A549 (cell line): ENCODE results near the gene CCDC66. TPM values are rescaled to one million over a fixed set of nuclear protein-coding genes. Genes with fewer than 3 reads are reported as not detected.
A peak's percentile ranks its signal among the peaks of the same experiment; 100 is the strongest.
"Not testable (repeated sequence)": the region's sequence is repeated elsewhere in the genome, so short reads cannot be mapped to it uniquely, and the experiment has no call there.

Source experiments
- ATAC-seq, 2 experiments: fragments of 200-7000 bp in 1 of 2; fragments of >200 bp in 1 of 2; cut with Nextera tagmentation in 1 of 2; cut with Tn5 transposase in 1 of 2; 3 replicates each; pipeline versions ENCODE4 v1.8.0 to v1.9.1; 2018 to 2020; ENCODE audit warnings: mild to moderate bottlenecking in 1 of 2, moderate library complexity in 1 of 2
- CTCF ChIA-PET: fragments of 300-600 bp; sonication (Branson Sonifier 250); formaldehyde crosslinking; extraction: SDS; loops from one replicate; lab custom pipeline; 2021; ENCODE audit warnings: antibody characterized with exemption, inconsistent platforms; lab: Yijun Ruan, JAX
- POLR2A ChIA-PET: fragments of 350-600 bp; formaldehyde crosslinking; extraction: SDS; loops from one replicate; lab custom pipeline; 2021; ENCODE audit warnings: antibody characterized with exemption, inconsistent platforms; lab: Yijun Ruan, JAX
- DNase-seq, 2 experiments: peaks; one replicate each; pipeline versions ENCODE4 v3.0.0 to v3.0.0-alpha.2; 2011 to 2016; ENCODE audit warnings: low read depth in 1 of 2, low spot score in 1 of 2
- FAIRE-seq: peaks from 2 replicates; lab custom pipeline; 2011; peaks lifted over from hg19 to GRCh38; lab: Jason Lieb, UNC
- H3K27ac ChIP-seq, 2 experiments: fragments of >200 bp; sonication (Bioruptor Twin); formaldehyde crosslinking; 3 replicates each; pipeline ENCODE4 v1.5.1; 2016 to 2017
- H3K4me1 ChIP-seq: fragments of >200 bp; sonication (Bioruptor Twin); formaldehyde crosslinking; 3 replicates; pipeline ENCODE4 v1.6.1; 2016
- H3K4me2 ChIP-seq: fragments of >200 bp; sonication (Bioruptor Twin); formaldehyde crosslinking; 3 replicates; pipeline ENCODE4 v1.6.1; 2016
- H3K4me3 ChIP-seq: fragments of >200 bp; sonication (Bioruptor Twin); formaldehyde crosslinking; 3 replicates; pipeline ENCODE4 v1.5.1; 2016
- H3K9me3 ChIP-seq: fragments of >200 bp; sonication (Bioruptor Twin); formaldehyde crosslinking; 3 replicates; pipeline ENCODE4 v1.6.1; 2016
- BHLHE40 ChIP-seq: IDR thresholded peaks from 2 replicates; pipeline ENCODE4 v1.6.1; 2012; ENCODE audit warnings: low read depth, low read length, inconsistent platforms
- CBX8 ChIP-seq: fragments of 200-600 bp; sonication (generic); IDR thresholded peaks from 2 replicates; pipeline ENCODE4 v1.6.1; 2016
- CHD2 ChIP-seq: fragments of 150-350 bp; IDR thresholded peaks from 2 replicates; pipeline ENCODE4 v1.6.1; 2014; ENCODE audit warnings: low read length; ENCODE audit not compliant: partially characterized antibody
- CHD4 ChIP-seq: fragments of 200-600 bp; sonication (generic); IDR thresholded peaks from 2 replicates; pipeline ENCODE4 v1.6.1; 2016; ENCODE audit warnings: antibody characterized with exemption, mild to moderate bottlenecking, borderline replicate concordance
- EHF ChIP-seq: fragments of 250-450 bp; sonication (Bioruptor Pico); IDR thresholded peaks from 2 replicates; pipeline ENCODE4 v1.5.0; 2020; ENCODE audit warnings: mild to moderate bottlenecking
- EHMT2 ChIP-seq: fragments of 200-600 bp; sonication (generic); IDR thresholded peaks from 2 replicates; pipeline ENCODE4 v1.6.1; 2016; ENCODE audit warnings: antibody characterized with exemption, low read depth, mild to moderate bottlenecking, moderate library complexity
- FOSB ChIP-seq: fragments of 250-450 bp; sonication (Bioruptor Pico); IDR thresholded peaks from 2 replicates; pipeline ENCODE4 v1.5.0; 2020; ENCODE audit warnings: mild to moderate bottlenecking, moderate library complexity
- HEYL ChIP-seq: fragments of 250-450 bp; sonication (Bioruptor Pico); IDR thresholded peaks from 2 replicates; pipeline ENCODE4 v1.8.0; 2021; ENCODE audit warnings: mild to moderate bottlenecking, moderate library complexity
- HOXA7 ChIP-seq: fragments of 250-450 bp; sonication (Bioruptor Pico); IDR thresholded peaks from 2 replicates; pipeline ENCODE4 v1.5.0; 2020; ENCODE audit warnings: mild to moderate bottlenecking, moderate library complexity
- HOXB13 ChIP-seq: fragments of 250-450 bp; sonication (Bioruptor Pico); IDR thresholded peaks from 2 replicates; pipeline ENCODE4 v1.5.0; 2020; ENCODE audit warnings: low read depth, mild to moderate bottlenecking, moderate library complexity
- JUN ChIP-seq, 2 experiments: fragments of >200 bp; sonication (Bioruptor Twin); formaldehyde crosslinking; IDR thresholded peaks; 2 replicates in 1 of 2; 3 replicates in 1 of 2; pipeline ENCODE4 v1.6.1; 2016 to 2017
- JUNB ChIP-seq: fragments of >200 bp; sonication (Bioruptor Twin); formaldehyde crosslinking; IDR thresholded peaks from 2 replicates; pipeline ENCODE4 v1.6.1; 2016
- KDM1A ChIP-seq: fragments of 200-600 bp; sonication (generic); IDR thresholded peaks from 2 replicates; pipeline ENCODE4 v1.6.1; 2016; ENCODE audit warnings: low read depth, mild to moderate bottlenecking
- KDM5A ChIP-seq: fragments of 200-600 bp; sonication (generic); IDR thresholded peaks from 2 replicates; pipeline ENCODE4 v1.6.1; 2016; ENCODE audit warnings: antibody characterized with exemption, mild to moderate bottlenecking
- MAFK ChIP-seq: fragments of 450-650 bp; IDR thresholded peaks from 2 replicates; pipeline ENCODE4 v1.6.1; 2014; ENCODE audit not compliant: partially characterized antibody
- MAZ ChIP-seq: fragments of 150-350 bp; IDR thresholded peaks from 2 replicates; pipeline ENCODE4 v1.6.1; 2014; ENCODE audit warnings: antibody characterized with exemption, low read depth, low read length, borderline replicate concordance
- PHF8 ChIP-seq: fragments of 200-600 bp; sonication (generic); IDR thresholded peaks from 2 replicates; pipeline ENCODE4 v1.6.1; 2016; ENCODE audit warnings: low read depth, mild to moderate bottlenecking, antibody characterized with exemption, moderate library complexity, borderline replicate concordance
- POLR2AphosphoS2 ChIP-seq: conservative IDR thresholded peaks from 2 replicates; pipeline ENCODE4 v1.6.1; 2012; ENCODE audit warnings: low read length, improper control_type of control experiment, inconsistent platforms
- RAD21 ChIP-seq, 2 experiments: fragments of >200 bp in 1 of 2; sonication (Bioruptor Twin) in 1 of 2; formaldehyde crosslinking in 1 of 2; IDR thresholded peaks in 1 of 2; conservative IDR thresholded peaks in 1 of 2; 2 replicates in 1 of 2; 3 replicates in 1 of 2; pipeline ENCODE4 v1.6.1; 2012 to 2018; ENCODE audit warnings: inconsistent platforms in 1 of 2
- RFX5 ChIP-seq: fragments of 450-650 bp; IDR thresholded peaks from 2 replicates; pipeline ENCODE4 v1.7.1; 2014; ENCODE audit warnings: antibody characterized with exemption, mild to moderate bottlenecking, moderate library complexity
- RNF2 ChIP-seq: fragments of 200-600 bp; sonication (generic); IDR thresholded peaks from 2 replicates; pipeline ENCODE4 v1.6.1; 2016; ENCODE audit warnings: low read depth, mild to moderate bottlenecking, antibody characterized with exemption, moderate library complexity, borderline replicate concordance
- SREBF2 ChIP-seq: fragments of 450-650 bp; IDR thresholded peaks from 2 replicates; pipeline ENCODE4 v1.6.1; 2014; ENCODE audit warnings: mild to moderate bottlenecking, moderate library complexity
- ZC3H11A ChIP-seq: fragments of 450-650 bp; IDR thresholded peaks from 2 replicates; pipeline ENCODE4 v1.6.1; 2014; ENCODE audit warnings: antibody characterized with exemption, mild to moderate bottlenecking
- ZFP36 ChIP-seq: fragments of 450-650 bp; IDR thresholded peaks from 2 replicates; pipeline ENCODE4 v1.6.1; 2014; ENCODE audit warnings: borderline replicate concordance; ENCODE audit not compliant: partially characterized antibody
- WGBS: methylation state at CpG from one replicate; pipeline ENCODE4 v1.1.6; 2017; ENCODE audit errors: missing lambda C conversion rate; 5-methylcytosine and 5-hydroxymethylcytosine counted together
- polyA plus RNA-seq, 4 experiments: library from polyadenylated mRNA; depleted of rRNA in 3 of 4; stranded (reverse); fragments of >200 nt; fragmentation: RNase III in 1 of 4; extraction: RNeasy Plus Mini Kit Qiagen cat#74134 plus additional on column Dnase treatment in 1 of 4; gene quantifications; 2 replicates in 3 of 4; 3 replicates in 1 of 4; pipeline ENCODE4 v1.2.3, GENCODE V29; 2011 to 2017
- TF ChIP-seq, protein P1 (sequence below): IDR thresholded peaks from 2 replicates; pipeline ENCODE4 v1.6.1; 2012
- TF ChIP-seq, protein P2 (sequence below): IDR thresholded peaks from 2 replicates; pipeline ENCODE4 v1.6.1; 2012
- TF ChIP-seq, protein P3 (sequence below): fragments of 200-600 bp; sonication (generic); IDR thresholded peaks from 2 replicates; pipeline ENCODE4 v1.6.1; 2016; ENCODE audit warnings: antibody characterized with exemption, mild to moderate bottlenecking, moderate library complexity
- TF ChIP-seq, protein P4 (sequence below): IDR thresholded peaks from 2 replicates; pipeline ENCODE4 v1.6.1; 2012; ENCODE audit warnings: low read depth, borderline replicate concordance

CCDC66 gene
- polyA plus RNA-seq, 2 of the 4 experiments (the other 2 are of a cell fraction), result 9.1 to 17.3 TPM

DNA sequence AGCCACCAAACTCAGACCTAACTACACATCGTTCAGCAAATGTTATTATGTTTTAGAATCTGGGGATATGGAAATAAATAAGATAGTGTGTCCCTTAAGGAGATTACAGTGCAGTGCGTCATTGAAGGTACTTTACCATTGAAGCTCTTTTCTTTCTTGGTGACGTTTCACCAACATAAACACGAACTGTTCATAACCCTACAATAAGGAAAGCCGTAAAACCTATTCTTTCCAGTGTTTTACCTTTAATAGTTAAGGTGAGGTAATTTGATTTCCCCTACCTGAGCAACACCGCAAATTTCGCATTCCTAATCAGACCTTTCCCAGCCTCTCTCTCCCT, 826 bp downstream of the CCDC66 start:
- H3K4me1 ChIP-seq, result peaks cover 13% of the 10 kb centered on the region; the same call in 2 of the 3 replicates
- peak overlapping the region; percentile 93 for H3K4me3 ChIP-seq
- H3K9me3 ChIP-seq, result no peaks in the 10 kb centered on the region
- H3K4me2 ChIP-seq, result peak overlapping the region; percentile 95
- ChIA-PET POLR2A (interaction anchor here (1.5 kb wide), 1 partner anchor 14 kb away, joined by 4 read pairs; no protein-coding TSS in a partner anchor), CTCF (interaction anchor here (1.7 kb wide), 1 partner anchor 9 kb away, joined by 5 read pairs; no protein-coding TSS in a partner anchor)
- ATAC-seq, result peak; percentile 21 to 47; a peak in 3 of 6 replicates
- no peak for FAIRE-seq
- H3K27ac ChIP-seq, result peak overlapping the region; percentile 90; a peak in 4 of 6 replicates
- no peak for DNase-seq
- no peak for TF ChIP-seq MAZ
- TF ChIP-seq KDM5A, result no peak
- TF ChIP-seq SREBF2, result no peak
- TF ChIP-seq HOXB13, result no peak
- no peak for TF ChIP-seq EHMT2
- no peak for TF ChIP-seq MAFK
- no peak for TF ChIP-seq RFX5
- TF ChIP-seq, protein P1, sequence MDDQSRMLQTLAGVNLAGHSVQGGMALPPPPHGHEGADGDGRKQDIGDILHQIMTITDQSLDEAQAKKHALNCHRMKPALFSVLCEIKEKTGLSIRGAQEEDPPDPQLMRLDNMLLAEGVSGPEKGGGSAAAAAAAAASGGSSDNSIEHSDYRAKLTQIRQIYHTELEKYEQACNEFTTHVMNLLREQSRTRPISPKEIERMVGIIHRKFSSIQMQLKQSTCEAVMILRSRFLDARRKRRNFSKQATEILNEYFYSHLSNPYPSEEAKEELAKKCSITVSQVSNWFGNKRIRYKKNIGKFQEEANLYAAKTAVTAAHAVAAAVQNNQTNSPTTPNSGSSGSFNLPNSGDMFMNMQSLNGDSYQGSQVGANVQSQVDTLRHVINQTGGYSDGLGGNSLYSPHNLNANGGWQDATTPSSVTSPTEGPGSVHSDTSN, result no peak
- no peak for TF ChIP-seq ZC3H11A
- TF ChIP-seq, protein P2, sequence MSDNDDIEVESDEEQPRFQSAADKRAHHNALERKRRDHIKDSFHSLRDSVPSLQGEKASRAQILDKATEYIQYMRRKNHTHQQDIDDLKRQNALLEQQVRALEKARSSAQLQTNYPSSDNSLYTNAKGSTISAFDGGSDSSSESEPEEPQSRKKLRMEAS, result no peak
- TF ChIP-seq, protein P3, sequence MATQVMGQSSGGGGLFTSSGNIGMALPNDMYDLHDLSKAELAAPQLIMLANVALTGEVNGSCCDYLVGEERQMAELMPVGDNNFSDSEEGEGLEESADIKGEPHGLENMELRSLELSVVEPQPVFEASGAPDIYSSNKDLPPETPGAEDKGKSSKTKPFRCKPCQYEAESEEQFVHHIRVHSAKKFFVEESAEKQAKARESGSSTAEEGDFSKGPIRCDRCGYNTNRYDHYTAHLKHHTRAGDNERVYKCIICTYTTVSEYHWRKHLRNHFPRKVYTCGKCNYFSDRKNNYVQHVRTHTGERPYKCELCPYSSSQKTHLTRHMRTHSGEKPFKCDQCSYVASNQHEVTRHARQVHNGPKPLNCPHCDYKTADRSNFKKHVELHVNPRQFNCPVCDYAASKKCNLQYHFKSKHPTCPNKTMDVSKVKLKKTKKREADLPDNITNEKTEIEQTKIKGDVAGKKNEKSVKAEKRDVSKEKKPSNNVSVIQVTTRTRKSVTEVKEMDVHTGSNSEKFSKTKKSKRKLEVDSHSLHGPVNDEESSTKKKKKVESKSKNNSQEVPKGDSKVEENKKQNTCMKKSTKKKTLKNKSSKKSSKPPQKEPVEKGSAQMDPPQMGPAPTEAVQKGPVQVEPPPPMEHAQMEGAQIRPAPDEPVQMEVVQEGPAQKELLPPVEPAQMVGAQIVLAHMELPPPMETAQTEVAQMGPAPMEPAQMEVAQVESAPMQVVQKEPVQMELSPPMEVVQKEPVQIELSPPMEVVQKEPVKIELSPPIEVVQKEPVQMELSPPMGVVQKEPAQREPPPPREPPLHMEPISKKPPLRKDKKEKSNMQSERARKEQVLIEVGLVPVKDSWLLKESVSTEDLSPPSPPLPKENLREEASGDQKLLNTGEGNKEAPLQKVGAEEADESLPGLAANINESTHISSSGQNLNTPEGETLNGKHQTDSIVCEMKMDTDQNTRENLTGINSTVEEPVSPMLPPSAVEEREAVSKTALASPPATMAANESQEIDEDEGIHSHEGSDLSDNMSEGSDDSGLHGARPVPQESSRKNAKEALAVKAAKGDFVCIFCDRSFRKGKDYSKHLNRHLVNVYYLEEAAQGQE, result no peak
- TF ChIP-seq CBX8, result no peak
- no peak for TF ChIP-seq CHD4
- no peak for TF ChIP-seq BHLHE40
- TF ChIP-seq, protein P4, sequence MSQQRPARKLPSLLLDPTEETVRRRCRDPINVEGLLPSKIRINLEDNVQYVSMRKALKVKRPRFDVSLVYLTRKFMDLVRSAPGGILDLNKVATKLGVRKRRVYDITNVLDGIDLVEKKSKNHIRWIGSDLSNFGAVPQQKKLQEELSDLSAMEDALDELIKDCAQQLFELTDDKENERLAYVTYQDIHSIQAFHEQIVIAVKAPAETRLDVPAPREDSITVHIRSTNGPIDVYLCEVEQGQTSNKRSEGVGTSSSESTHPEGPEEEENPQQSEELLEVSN, result no peak
- no peak for TF ChIP-seq ZFP36
- TF ChIP-seq PHF8, result no peak
- TF ChIP-seq RNF2, result no peak
- no peak for TF ChIP-seq HOXA7
- WGBS, result 9% methylated on average over 7 of the region's 7 CpGs

DNA sequence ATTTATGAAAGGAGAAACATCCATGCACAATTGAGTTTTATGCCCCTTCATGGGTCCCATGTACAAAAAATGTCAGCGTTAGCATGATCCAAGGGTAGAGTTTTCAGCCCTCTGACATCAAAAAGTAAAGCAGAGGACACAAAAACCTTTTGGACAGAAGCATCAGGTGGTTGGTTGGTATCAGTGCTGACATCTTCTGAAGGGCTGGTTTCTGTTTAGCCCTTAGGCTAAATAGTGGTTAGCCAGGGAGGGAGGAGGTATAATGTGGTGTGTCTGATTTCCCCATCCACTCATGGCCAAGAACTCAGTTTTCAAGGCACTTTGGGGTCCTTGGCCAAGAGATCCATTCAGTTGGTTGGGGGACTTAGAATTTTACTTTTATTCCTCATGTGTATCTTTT, 16.5 kb downstream of the CCDC66 start:
- Histone ChIP-seq H3K4me3 (no peak overlapping the region), H3K9me3 (no peaks in the 10 kb centered on the region), H3K4me1 (no peaks in the 10 kb centered on the region), H3K4me2 (no peak overlapping the region), H3K27ac (no peak overlapping the region)
- 89% methylated on average over 1 of the region's 1 CpG for WGBS
- no peak for ATAC-seq
- DNase-seq, result no peak
- ChIA-PET CTCF (no interaction called here), POLR2A (no interaction called here)
- TF ChIP-seq POLR2AphosphoS2 (no peak), RAD21 (conservative IDR thresholded peaks at IDR 0.05 in 1 of 2, IDR thresholded peaks at IDR 0.05 in 1 of 2) (no peak), HEYL (CRISPR knock-in tag) (no peak), JUNB (no peak), FOSB (CRISPR knock-in tag) (no peak), KDM1A (no peak), JUN (IDR thresholded peaks at IDR 0.05) (no peak), CHD2 (no peak), EHF (CRISPR knock-in tag) (no peak)
- no peak for FAIRE-seq

DNA sequence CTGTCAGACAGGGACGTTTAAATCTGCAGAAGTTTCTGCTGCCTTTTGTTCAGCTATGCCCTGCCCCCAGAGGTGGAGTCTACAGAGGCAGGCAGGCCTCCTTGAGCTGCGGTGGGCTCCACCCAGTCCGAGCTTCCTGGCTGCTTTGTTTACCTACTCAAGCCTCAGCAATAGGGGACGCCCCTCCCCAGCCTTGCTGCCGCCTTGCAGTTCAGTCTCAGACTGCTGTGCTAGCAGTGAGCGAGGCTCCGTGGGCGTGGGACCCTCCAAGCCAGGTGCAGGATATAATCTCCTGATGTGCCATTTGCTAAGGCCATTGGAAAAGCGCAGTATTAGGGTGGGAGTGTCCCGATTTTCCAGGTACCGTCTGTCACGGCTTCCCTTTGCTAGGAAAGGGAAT, 25.0 kb downstream of the CCDC66 start:
- ATAC-seq, H3K4me3 ChIP-seq, POLR2A ChIA-PET, FAIRE-seq, H3K4me1 ChIP-seq, DNase-seq, CTCF ChIA-PET, H3K4me2 ChIP-seq, H3K27ac ChIP-seq, H3K9me3 ChIP-seq: not testable (repeated sequence)
- WGBS, result 96% methylated on average over 8 of the region's 12 CpGs

DNA sequence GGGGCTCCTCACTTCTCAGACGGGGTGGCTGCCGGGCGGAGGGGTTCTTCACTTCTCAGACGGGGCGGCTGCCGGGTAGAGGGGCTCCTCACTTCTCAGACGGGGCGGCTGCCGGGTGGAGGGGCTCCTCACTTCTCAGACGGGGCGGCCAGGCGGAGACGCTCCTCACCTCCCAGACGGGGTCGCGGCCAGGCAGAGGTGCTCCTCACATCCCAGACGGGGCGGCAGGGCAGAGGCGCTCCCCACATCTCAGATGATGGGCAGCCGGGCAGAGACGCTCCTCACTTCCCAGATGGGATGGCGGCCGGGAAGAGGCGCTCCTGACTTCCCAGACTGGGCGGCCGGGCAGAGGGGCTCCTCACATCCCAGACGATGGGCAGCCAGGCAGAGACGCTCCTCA, 27.3 kb downstream of the CCDC66 start:
- H3K4me1 ChIP-seq, H3K27ac ChIP-seq, H3K4me3 ChIP-seq, FAIRE-seq, CTCF ChIA-PET, H3K9me3 ChIP-seq, ATAC-seq, POLR2A ChIA-PET, H3K4me2 ChIP-seq, DNase-seq: not testable (repeated sequence)
- WGBS, result no CpG with 5 or more reads among the region's 28 CpGs
